Fibroblast of skin of right biceps (primary cell): ENCODE data around the gene SLC9A3.
"Not testable (repeated sequence)": the region's sequence is repeated elsewhere in the genome, so short reads cannot be mapped to it uniquely, and the experiment has no call there.

ENCODE experiments used
- DNase-seq: peaks from one replicate; pipeline ENCODE4 v3.0.0-alpha.2; 2013

SLC9A3 gene

GRCh38 chr5:524234-524972, at the start of gene SLC9A3:
Gene SLC9A3, minus strand, starts transcription at chr5:524449.
- DNase-seq: no peak

GRCh38 chr5:573976-574375, 49.7 kb upstream of the SLC9A3 start:
- DNase-seq: no peak

GRCh38 chr5:573206-573605, 49.0 kb upstream of the SLC9A3 start:
- no peak for DNase-seq

GRCh38 chr5:572398-573019, 48.3 kb upstream of the SLC9A3 start:
- no peak for DNase-seq

- no peak for DNase-seq
Measured at GRCh38 chr5:571791-572190, 47.5 kb upstream of the SLC9A3 start.

GRCh38 chr5:570886-571285, 46.6 kb upstream of the SLC9A3 start:
- DNase-seq: no peak

GRCh38 chr5:570446-570845, 46.2 kb upstream of the SLC9A3 start:
- no peak for DNase-seq

GRCh38 chr5:569868-570361, 45.7 kb upstream of the SLC9A3 start:
- DNase-seq: no peak

- no peak for DNase-seq
Measured at GRCh38 chr5:569358-569867, 45.2 kb upstream of the SLC9A3 start.

- no peak for DNase-seq
Measured at GRCh38 chr5:568809-569208, 44.6 kb upstream of the SLC9A3 start.

- no peak for DNase-seq
Measured at GRCh38 chr5:568061-568781, 44.0 kb upstream of the SLC9A3 start.

- no peak for DNase-seq
Measured at GRCh38 chr5:567664-568060, 43.4 kb upstream of the SLC9A3 start.

- DNase-seq: no peak
Measured at GRCh38 chr5:566636-567309, 42.5 kb upstream of the SLC9A3 start.

GRCh38 chr5:565782-566440, 41.7 kb upstream of the SLC9A3 start:
- peak; percentile 21 for DNase-seq

GRCh38 chr5:561408-561807, 37.2 kb upstream of the SLC9A3 start:
- DNase-seq: no peak

- DNase-seq: no peak
Measured at GRCh38 chr5:560792-561166, 36.5 kb upstream of the SLC9A3 start.

- DNase-seq: no peak
Measured at GRCh38 chr5:558871-559503, 34.7 kb upstream of the SLC9A3 start.

GRCh38 chr5:558326-558725, 34.1 kb upstream of the SLC9A3 start:
- DNase-seq: no peak

GRCh38 chr5:557917-558316, 33.7 kb upstream of the SLC9A3 start:
- DNase-seq: not testable (repeated sequence)

GRCh38 chr5:556909-557441, 32.7 kb upstream of the SLC9A3 start:
- no peak for DNase-seq

- DNase-seq: no peak
Measured at GRCh38 chr5:555058-555623, 30.9 kb upstream of the SLC9A3 start.
